A673 (cell line): ENCODE measurements around the gene ZDHHC17. TPM values are rescaled to one million over a fixed set of nuclear protein-coding genes. Genes with fewer than 3 reads are reported as not detected.

Source experiments
- BruUV-seq: library from RNA; stranded (reverse); fragments of 400-500 nt; replicated peaks from 2 replicates; lab custom pipeline; 2021; lab: Mats Ljungman, UMichigan
- CTCF ChIA-PET: fragments of 300-600 bp; sonication (Branson Sonifier 250); formaldehyde crosslinking; loops from one replicate; lab custom pipeline; 2022; ENCODE audit warnings: antibody characterized with exemption; lab: Charles Lee
- POLR2A ChIA-PET: fragments of 300-600 bp; sonication (Branson Sonifier 250); formaldehyde crosslinking; loops from one replicate; lab custom pipeline; 2022; ENCODE audit warnings: antibody characterized with exemption; ENCODE audit not compliant: low non-redundant PET; lab: Charles Lee
- DNase-seq: peaks from one replicate; pipeline ENCODE4 v3.0.0-alpha.2; 2015; ENCODE audit warnings: low spot score
- H3K27ac ChIP-seq: fragments of 200-600 bp; sonication (generic); 2 replicates; pipeline ENCODE4 v1.5.1; 2016; ENCODE audit warnings: mixed run types, low read depth, mild to moderate bottlenecking, mixed read lengths, antibody characterized with exemption, low read length; ENCODE audit not compliant: poor library complexity, severe bottlenecking
- H3K27me3 ChIP-seq: fragments of 200-600 bp; sonication (generic); replicated peaks from 2 replicates; pipeline ENCODE4 v1.6.1; 2017; ENCODE audit warnings: mixed run types, low read depth, mild to moderate bottlenecking, mixed read lengths, antibody characterized with exemption, low read length; ENCODE audit not compliant: insufficient read depth, poor library complexity
- H3K36me3 ChIP-seq: fragments of 200-600 bp; sonication (generic); 2 replicates; pipeline ENCODE4 v1.6.1; 2016; ENCODE audit warnings: mixed run types, mild to moderate bottlenecking, mixed read lengths, antibody characterized with exemption, low read length; ENCODE audit not compliant: insufficient read depth, poor library complexity, severe bottlenecking
- H3K4me1 ChIP-seq: fragments of 200-600 bp; sonication (generic); 2 replicates; pipeline ENCODE4 v1.6.1; 2017; ENCODE audit warnings: mixed run types, mild to moderate bottlenecking, mixed read lengths, antibody characterized with exemption, low read length; ENCODE audit not compliant: insufficient read depth, poor library complexity, severe bottlenecking
- H3K4me3 ChIP-seq: fragments of 200-600 bp; sonication (generic); 2 replicates; pipeline ENCODE4 v1.5.1; 2016; ENCODE audit warnings: low read depth, mixed run types, mild to moderate bottlenecking, mixed read lengths, low read length; ENCODE audit not compliant: poor library complexity, severe bottlenecking
- H3K9me3 ChIP-seq: fragments of 200-600 bp; sonication (generic); 2 replicates; pipeline ENCODE4 v1.6.1; 2016; ENCODE audit warnings: mixed run types, low read depth, mild to moderate bottlenecking, mixed read lengths, antibody characterized with exemption, low read length; ENCODE audit not compliant: poor library complexity, severe bottlenecking
- EZH2 ChIP-seq: fragments of 200-600 bp; sonication (generic); IDR thresholded peaks from 2 replicates; pipeline ENCODE4 v1.6.1; 2017; ENCODE audit warnings: borderline replicate concordance, low read depth, mild to moderate bottlenecking, mixed read lengths, antibody characterized with exemption, low read length; ENCODE audit not compliant: poor library complexity, severe bottlenecking
- intact Hi-C: fragments of 100-400 bp; cut with micrococcal nuclease; formaldehyde crosslinking; loops from one replicate; pipeline ENCODE4 v1.10.0; 2022; ENCODE audit not compliant: unreplicated experiment
- total RNA-seq: library from RNA; stranded (reverse); gene quantifications from 2 replicates; pipeline ENCODE4 v1.2.3, GENCODE V29; 2021
- TF ChIP-seq, protein P1 (sequence below): fragments of 300-800, 200-600 bp; sonication (generic); conservative IDR thresholded peaks from 2 replicates; pipeline ENCODE4 v1.5.1; 2017; ENCODE audit warnings: low read depth, mild to moderate bottlenecking, antibody characterized with exemption, low read length, moderate library complexity, mixed read lengths

Gene ZDHHC17
- total RNA-seq, 1 experiment from 2014 or later, result 41.1 TPM

DNA sequence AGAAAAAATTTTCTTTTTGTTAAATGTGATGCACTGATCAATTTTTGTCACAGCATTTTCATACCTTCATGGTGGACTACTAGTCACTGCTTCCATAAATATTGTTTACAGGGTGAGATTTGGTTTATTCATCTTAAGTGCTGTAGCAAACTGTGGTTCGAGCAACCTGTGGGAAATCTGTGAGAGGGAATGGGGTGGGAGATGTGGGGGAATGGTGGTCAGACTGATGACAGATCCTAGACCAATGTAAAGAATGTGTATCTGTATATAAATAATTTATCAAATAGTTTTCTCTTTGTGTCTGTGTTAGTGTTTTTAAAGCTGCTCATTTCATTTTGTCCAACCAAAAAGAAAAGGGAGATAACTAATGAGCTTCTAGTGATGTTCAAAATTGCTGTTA lies 88.2 kb downstream of the ZDHHC17 start:
- POLR2A ChIA-PET, result no interaction called here
- intact Hi-C loops, result no loop called here
- no peak overlapping the region for H3K4me3 ChIP-seq
- no peak for DNase-seq
- TF ChIP-seq, protein P1, sequence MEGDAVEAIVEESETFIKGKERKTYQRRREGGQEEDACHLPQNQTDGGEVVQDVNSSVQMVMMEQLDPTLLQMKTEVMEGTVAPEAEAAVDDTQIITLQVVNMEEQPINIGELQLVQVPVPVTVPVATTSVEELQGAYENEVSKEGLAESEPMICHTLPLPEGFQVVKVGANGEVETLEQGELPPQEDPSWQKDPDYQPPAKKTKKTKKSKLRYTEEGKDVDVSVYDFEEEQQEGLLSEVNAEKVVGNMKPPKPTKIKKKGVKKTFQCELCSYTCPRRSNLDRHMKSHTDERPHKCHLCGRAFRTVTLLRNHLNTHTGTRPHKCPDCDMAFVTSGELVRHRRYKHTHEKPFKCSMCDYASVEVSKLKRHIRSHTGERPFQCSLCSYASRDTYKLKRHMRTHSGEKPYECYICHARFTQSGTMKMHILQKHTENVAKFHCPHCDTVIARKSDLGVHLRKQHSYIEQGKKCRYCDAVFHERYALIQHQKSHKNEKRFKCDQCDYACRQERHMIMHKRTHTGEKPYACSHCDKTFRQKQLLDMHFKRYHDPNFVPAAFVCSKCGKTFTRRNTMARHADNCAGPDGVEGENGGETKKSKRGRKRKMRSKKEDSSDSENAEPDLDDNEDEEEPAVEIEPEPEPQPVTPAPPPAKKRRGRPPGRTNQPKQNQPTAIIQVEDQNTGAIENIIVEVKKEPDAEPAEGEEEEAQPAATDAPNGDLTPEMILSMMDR, result no peak
- no peak for TF ChIP-seq EZH2
- no peaks in the 10 kb centered on the region for H3K9me3 ChIP-seq
- no peaks in the 10 kb centered on the region for H3K4me1 ChIP-seq
- CTCF ChIA-PET, result no interaction called here
- peaks cover 12% of the 10 kb centered on the region for H3K36me3 ChIP-seq
- no peak overlapping the region for H3K27ac ChIP-seq
- no TSS peak for BruUV-seq
- H3K27me3 ChIP-seq, result no peaks in the 10 kb centered on the region

DNA sequence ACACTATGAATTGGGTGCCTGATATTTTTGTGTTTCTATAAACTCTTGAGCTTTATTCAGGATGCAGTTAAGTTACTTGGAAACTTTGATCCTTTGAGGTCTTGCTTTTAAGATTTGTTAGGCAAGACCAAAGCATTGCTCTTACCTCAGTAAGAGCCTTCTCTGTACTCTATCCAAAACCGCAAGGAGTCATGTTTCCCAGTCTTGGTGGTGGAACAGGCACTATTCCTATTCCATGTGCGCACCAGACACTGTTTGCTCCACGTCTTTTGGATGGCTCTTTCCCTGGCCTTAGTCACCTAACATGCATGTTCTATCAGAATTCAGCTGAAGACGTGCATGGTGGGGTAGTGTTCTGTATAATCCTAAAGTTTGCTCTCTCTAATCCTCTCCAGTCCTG lies 91.4 kb downstream of the ZDHHC17 start:
- intact Hi-C loops, result no loop called here
- no peaks in the 10 kb centered on the region for H3K4me1 ChIP-seq
- H3K4me3 ChIP-seq, result no peak overlapping the region
- ChIA-PET CTCF (no interaction called here), POLR2A (no interaction called here)
- no TSS peak for BruUV-seq
- no peak for TF ChIP-seq EZH2
- TF ChIP-seq, protein P1, result no peak
- no peaks in the 10 kb centered on the region for H3K27me3 ChIP-seq
- H3K36me3 ChIP-seq, result peaks cover 7% of the 10 kb centered on the region
- H3K9me3 ChIP-seq, result no peaks in the 10 kb centered on the region
- no peak overlapping the region for H3K27ac ChIP-seq
- no peak for DNase-seq

DNA sequence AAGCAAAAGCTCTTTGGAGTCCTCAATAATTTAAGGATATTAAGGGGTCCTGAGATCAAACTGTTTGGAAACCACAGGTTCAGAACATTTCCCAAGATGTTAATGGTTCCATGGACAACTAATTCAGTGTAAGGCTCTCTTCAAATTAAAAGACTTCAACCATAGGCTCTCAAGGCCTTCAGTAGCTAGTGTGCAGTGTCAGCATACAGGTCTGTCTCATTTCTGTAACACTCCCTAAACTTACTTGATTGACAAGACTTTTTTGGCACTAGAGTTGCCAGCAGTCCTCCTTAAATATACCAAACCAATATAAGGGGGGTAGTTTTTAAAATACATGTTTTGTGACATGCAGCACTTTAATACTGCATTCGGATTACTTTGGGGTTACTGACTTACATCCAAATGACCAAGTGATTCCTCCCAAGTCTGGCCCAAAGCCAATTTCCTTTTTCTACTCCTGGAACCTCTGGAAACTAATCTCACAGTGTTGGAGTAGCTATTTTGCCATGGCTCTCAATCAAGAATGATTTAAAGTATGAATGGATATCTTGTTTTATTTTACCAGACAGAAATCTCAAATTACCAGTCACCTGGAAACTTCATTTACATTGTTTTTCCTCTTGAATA lies 92.2 kb downstream of the ZDHHC17 start:
- H3K4me1 ChIP-seq, result no peaks in the 10 kb centered on the region
- BruUV-seq, result no TSS peak
- CTCF ChIA-PET, result no interaction called here
- no peaks in the 10 kb centered on the region for H3K9me3 ChIP-seq
- TF ChIP-seq EZH2, result no peak
- no peaks in the 10 kb centered on the region for H3K27me3 ChIP-seq
- H3K36me3 ChIP-seq, result peaks cover 7% of the 10 kb centered on the region
- H3K27ac ChIP-seq, result no peak overlapping the region
- POLR2A ChIA-PET, result no interaction called here
- intact Hi-C loops, result no loop called here
- no peak for DNase-seq
- H3K4me3 ChIP-seq, result no peak overlapping the region

DNA sequence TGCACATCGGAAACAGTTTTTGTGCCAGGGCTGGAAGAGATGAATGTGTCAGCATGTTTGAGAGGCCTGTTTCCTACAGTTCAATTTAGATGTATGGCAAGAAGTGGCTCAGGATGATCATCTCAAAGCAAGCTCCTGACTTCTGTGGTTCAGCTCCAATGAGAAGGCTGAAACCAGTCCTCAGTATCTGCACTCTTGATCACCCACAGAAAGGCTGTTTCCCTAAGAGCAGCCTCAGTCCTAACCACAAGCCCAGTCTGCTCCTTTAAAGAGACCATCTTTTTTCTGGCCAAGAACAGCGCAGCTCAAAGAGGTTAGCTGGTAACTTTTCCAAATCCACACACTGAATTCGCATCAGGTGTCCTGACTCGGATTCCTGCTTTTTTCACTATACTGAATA lies 95.7 kb downstream of the ZDHHC17 start:
- intact Hi-C loops, result no loop called here
- Histone ChIP-seq H3K9me3 (no peaks in the 10 kb centered on the region), H3K27me3 (no peaks in the 10 kb centered on the region), H3K27ac (no peak overlapping the region), H3K4me1 (no peaks in the 10 kb centered on the region), H3K4me3 (no peak overlapping the region), H3K36me3 (no peaks in the 10 kb centered on the region)
- BruUV-seq, result no TSS peak
- no peak for DNase-seq
- POLR2A ChIA-PET, result no interaction called here
- CTCF ChIA-PET, result no interaction called here
- TF ChIP-seq, protein P1, result no peak
- no peak for TF ChIP-seq EZH2
